CD4-positive, alpha-beta T cell treated with Interleukin-12 subunit alpha and Interleukin-12 subunit beta, for 1 hour (primary cell): ENCODE measurements around the gene ARMC9.
"Not testable (repeated sequence)": the region's sequence is repeated elsewhere in the genome, so short reads cannot be mapped to it uniquely, and the experiment has no call there.

ENCODE experiments used
- DNase-seq: peaks from one replicate; pipeline ENCODE4 v3.0.0-alpha.2; 2020

ARMC9 gene

GRCh38 chr2:231198291-231199173, at the start of gene ARMC9:
Gene ARMC9, plus strand, starts transcription at chr2:231198631. Its CDS starts 7,608 bp downstream, at chr2:231206239.
- DNase-seq, result peak; percentile 74

GRCh38 chr2:231152800-231153557, 45.5 kb upstream of the ARMC9 start:
- DNase-seq, result no peak

GRCh38 chr2:231159306-231159705, 39.1 kb upstream of the ARMC9 start:
- DNase-seq, result no peak

- DNase-seq, result no peak
Observed at GRCh38 chr2:231160701-231161100, 37.7 kb upstream of the ARMC9 start.

- no peak for DNase-seq
Observed at GRCh38 chr2:231161252-231161839, 37.1 kb upstream of the ARMC9 start.

GRCh38 chr2:231161877-231162329, 36.5 kb upstream of the ARMC9 start:
- no peak for DNase-seq

GRCh38 chr2:231163011-231163410, 35.4 kb upstream of the ARMC9 start:
- DNase-seq, result no peak

- DNase-seq, result no peak
Observed at GRCh38 chr2:231163414-231164095, 34.9 kb upstream of the ARMC9 start.

- no peak for DNase-seq
Observed at GRCh38 chr2:231167745-231168459, 30.5 kb upstream of the ARMC9 start.

- no peak for DNase-seq
Observed at GRCh38 chr2:231168460-231169139, 29.8 kb upstream of the ARMC9 start.

GRCh38 chr2:231169488-231169887, 28.9 kb upstream of the ARMC9 start:
- DNase-seq, result no peak

GRCh38 chr2:231170055-231170454, 28.4 kb upstream of the ARMC9 start:
- no peak for DNase-seq

GRCh38 chr2:231172025-231172424, 26.4 kb upstream of the ARMC9 start:
- DNase-seq, result no peak

GRCh38 chr2:231174211-231174651, 24.2 kb upstream of the ARMC9 start:
- DNase-seq, result no peak

- DNase-seq, result no peak
Observed at GRCh38 chr2:231176066-231176465, 22.4 kb upstream of the ARMC9 start.

GRCh38 chr2:231177156-231178025, 21.0 kb upstream of the ARMC9 start:
- DNase-seq, result no peak

GRCh38 chr2:231178805-231179204, 19.6 kb upstream of the ARMC9 start:
- not testable (repeated sequence) for DNase-seq

- peak; percentile 12 for DNase-seq
Observed at GRCh38 chr2:231181860-231182512, 16.4 kb upstream of the ARMC9 start.

GRCh38 chr2:231182513-231182899, 15.9 kb upstream of the ARMC9 start:
- DNase-seq, result no peak

GRCh38 chr2:231183851-231184250, 14.6 kb upstream of the ARMC9 start:
- no peak for DNase-seq
